NCI-H146 treated with DMSO at 0.1 percent for 48 hours (cell line): ENCODE results near the gene IL17B.
"Not testable (repeated sequence)": the region's sequence is repeated elsewhere in the genome, so short reads cannot be mapped to it uniquely, and the experiment has no call there.

Experiments
- DNase-seq: peaks from one replicate; lab custom pipeline; 2025; ENCODE audit not compliant: unreplicated experiment; lab: John Stamatoyannopoulos, UW

IL17B gene

DNA sequence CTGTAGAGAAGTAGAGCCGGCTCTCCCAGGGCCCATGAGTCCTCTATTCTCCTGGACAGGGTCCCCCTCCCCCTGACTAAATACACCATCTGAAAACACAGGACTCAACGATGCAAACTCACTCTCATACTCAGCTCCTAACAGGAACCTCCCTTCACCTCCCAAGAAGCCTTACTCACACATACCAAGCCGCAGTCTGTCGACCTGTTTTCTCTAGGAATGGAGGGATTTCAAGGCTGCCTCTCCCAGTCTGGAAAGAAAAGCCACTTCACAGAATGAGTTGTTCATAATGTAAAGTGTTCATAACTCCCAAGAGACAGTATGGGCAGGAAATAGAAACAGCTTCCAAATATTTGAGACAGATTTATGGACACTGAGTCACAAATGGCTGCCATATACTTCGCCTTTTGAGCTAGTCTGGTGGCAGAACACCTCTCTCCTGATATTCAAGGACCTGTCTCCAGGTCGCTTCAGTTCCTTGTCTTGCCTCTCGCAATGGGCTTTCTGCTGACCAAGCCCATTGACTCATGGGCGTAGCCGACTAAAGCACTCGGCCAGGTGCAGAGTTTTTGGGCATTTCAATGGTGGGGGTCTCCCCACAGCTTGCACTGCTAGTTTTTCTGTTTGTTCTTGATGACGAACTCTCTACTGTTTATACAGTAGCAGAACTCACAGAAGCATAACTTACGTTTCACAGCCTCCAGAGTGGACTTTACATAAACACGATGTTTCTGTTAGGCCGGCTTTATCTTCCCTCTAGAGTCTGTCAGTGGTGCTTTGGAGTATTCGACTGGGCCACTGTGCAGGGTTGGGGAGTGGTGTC lies 25.0 kb upstream of the IL17B start:
- DNase-seq, result no peak

- DNase-seq, result no peak
Measured at GRCh38 chr5:149402291-149402690, 23.2 kb upstream of the IL17B start.

DNA sequence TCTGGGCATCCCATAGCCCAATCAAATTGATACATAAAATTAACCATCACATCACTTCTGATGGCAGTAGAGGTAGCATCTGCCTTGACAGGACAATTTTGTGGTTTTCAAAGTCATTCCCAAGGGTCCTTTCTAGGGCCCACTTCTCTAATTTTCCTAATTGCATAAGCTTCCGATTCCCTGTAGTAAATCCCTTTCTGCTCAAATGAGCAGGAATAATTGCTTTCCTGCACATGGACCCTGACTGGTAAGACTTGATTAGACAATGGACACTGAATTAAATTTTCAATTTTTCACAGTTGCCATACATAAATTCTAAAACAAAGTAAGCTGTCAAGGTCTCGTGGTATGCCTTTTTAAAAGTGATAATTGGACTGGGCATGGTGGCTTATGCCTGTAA lies 22.0 kb upstream of the IL17B start:
- DNase-seq, result no peak

DNA sequence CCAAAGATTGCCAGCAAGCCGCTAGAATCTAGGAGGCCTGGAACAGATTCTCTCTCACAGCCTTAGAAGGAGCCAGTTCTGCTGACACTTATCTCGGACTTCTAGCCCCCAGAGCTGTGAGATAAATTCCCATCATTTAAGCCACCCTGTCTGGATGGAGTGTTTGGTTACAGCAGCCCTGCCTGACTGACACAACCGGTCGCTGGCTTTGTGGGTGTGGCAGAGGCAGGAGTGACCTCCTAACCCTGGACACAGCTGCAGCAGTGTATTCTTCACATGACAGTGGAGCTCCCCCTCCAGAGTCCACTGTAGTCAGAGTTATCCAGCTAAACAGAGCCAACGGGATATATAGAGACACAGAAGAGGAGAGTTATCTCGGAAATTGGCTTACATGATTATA lies 21.2 kb upstream of the IL17B start:
- no peak for DNase-seq

- no peak for DNase-seq
Measured at GRCh38 chr5:149399775-149400174, 20.7 kb upstream of the IL17B start.

GRCh38 chr5:149398747-149399266 lies 19.7 kb upstream of the IL17B start:
- not testable (repeated sequence) for DNase-seq

- no peak for DNase-seq
Measured at GRCh38 chr5:149397530-149397929, 18.4 kb upstream of the IL17B start.

GRCh38 chr5:149394996-149395395 lies 15.9 kb upstream of the IL17B start:
- DNase-seq, result not testable (repeated sequence)

- DNase-seq, result no peak
Measured at GRCh38 chr5:149392718-149393117, 13.6 kb upstream of the IL17B start.

DNA sequence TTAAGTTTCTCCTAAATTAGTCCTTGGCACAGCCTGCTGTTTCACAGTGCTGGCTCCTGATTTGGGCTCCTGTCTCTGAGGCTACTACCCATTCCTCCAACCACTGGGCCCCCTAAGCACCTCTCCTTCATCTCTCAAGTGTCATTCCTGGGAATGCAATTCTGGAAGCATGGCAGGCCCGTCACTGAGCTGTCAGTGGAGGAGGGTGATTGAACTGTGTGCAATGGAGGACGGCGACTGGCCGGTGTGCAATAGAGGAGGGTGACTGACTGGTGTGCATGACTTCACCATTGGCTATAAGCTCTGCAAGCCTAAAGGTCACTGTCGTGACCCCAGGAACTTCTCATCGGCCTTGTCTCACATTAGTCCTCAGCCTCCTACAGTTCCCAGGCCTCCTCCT lies 12.4 kb upstream of the IL17B start:
- DNase-seq, result no peak

DNA sequence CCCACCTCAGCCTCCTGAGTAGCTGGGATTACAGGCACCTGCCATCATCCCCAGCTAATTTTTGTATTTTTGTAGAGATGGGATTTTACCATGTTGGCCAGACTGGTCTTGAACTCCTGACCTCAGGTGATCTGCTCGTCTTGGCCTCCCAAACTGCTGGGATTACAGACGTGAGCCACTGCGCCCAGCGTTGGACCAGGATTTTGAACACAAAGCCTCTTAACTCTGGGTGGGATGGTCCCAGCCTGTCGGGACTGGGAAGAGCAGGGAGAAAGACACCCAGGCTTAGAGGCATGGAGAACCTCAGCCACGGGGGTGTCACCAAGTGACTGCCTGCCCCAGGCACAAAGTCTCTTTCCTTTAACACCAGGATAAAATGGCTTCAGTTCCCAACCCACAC lies 12.0 kb upstream of the IL17B start:
- not testable (repeated sequence) for DNase-seq

DNA sequence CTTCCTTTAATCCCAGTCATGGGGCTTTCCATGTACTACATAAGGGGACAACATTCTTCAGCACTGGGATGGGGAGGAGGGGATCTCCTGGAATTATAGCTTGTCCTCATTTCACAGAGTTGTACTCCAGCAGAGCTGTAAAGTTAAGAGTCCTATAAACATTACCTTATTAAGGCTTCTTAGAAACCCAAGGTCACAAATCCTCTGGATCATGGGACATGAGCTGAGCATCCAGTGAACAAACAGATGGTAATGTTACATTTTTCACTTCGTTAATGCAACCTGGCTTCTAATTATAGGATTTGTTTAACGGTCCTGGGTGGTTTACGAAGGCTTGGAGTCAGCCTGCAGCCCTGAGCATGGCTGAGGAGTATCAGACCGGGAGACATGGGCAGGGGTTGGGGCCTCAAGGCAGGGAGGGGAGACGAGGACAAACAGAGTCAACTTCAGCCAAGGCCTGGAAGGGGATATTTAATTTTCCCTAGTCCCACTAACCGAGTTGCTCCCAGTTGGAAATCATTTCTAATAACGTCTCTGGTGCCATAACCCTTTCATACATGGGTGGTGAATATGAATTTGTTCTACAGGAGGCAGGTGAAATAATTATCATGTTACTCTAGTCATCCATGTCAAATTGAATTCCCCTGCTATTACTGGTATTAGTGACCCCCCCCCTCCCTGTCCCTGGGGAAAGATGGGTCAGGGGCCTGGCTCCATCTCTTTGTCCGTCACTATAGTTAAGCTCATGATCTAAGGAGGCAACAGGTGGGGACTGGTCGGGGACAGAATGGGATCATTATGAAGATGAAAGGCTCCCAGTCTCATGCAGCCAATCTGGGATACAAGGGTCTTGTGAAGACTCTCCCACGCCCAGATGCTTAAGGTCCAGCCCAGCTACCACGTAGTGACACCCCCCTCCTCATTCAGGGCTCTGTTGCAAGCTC lies 10.7 kb upstream of the IL17B start:
- no peak for DNase-seq

- no peak for DNase-seq
Measured at GRCh38 chr5:149388498-149389190, 9.6 kb upstream of the IL17B start.

- DNase-seq, result no peak
Measured at GRCh38 chr5:149387982-149388381, 8.9 kb upstream of the IL17B start.

DNA sequence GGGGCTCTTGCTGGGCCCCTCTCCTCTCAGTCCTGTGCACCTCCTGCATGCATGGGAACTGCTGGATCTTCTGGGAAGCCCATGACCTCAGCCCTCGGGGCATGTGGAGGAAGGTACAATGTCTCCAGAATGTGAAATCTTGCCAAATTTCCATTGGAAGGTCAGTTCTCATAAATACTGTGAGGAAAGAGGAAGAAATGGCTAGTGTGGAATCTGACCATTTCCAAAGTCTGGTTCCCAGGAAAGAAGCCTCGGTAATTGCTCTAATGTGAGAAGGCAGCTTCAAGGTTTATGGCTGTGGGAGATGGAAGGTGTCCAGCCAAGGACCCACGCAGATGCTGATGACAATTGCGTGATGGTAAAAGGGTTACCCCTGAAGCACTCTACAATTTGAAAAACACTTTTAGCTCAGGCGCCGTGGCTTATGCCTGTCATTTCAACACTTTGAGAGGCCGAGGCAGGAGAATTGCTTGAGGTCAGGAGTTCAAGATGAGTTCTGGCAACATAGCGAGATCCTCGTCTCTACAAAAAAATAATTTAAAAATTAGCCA lies 8.1 kb upstream of the IL17B start:
- no peak for DNase-seq

GRCh38 chr5:149386166-149386565 lies 7.1 kb upstream of the IL17B start:
- DNase-seq, result no peak

GRCh38 chr5:149383399-149383798 lies 4.3 kb upstream of the IL17B start:
- DNase-seq, result no peak

DNA sequence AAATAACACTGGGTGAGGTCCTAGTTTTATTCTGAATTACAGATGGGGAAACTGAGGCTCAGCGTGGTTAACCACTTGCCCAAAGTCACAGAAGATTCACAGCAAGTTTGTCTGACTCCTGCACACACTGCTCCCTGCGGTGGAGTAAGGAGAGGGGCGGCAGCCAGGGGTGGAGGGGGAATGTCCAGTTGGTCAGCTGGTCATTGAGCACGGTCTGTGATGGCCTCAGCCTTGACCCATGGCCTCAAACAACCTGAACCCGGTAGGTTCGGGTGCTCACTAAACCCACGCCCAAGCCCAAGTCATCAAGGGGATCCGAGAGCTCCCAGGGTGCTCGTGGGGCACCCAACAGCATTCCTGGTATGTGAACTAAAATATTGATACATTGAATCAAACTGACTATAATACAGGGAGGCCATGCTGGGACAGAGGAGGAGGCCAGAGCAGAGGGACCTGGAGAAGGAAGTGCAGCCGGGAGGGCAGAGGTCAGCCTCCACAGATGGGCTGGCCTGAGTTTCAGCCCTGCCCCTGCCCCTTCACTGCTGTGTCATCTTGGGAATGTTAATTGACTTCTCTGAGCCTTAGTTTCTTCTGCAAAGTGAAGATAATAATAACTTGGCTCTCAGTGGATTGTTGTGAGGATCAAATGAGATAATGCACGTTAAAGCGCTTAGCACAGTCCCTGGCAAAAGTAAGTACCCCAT lies 3.6 kb upstream of the IL17B start:
- DNase-seq, result no peak

DNA sequence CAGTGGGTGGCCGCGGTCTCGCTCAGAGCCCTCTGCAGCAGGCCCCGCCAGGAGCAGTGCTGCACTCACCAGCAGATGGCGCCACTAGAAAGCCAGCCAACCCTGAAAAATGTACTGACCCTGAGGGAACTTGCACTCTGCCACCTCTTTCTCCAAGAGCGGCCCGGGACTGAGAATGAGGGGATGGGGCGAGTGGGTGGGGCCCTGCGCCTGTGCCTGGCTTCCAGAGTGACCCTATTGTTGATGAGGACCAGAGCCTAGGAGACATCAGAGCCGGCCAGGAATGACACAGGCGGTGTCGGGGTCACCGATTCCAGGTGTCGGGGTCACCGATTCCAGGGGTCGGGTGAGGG lies 2.9 kb upstream of the IL17B start:
- DNase-seq, result peak; percentile 7

DNA sequence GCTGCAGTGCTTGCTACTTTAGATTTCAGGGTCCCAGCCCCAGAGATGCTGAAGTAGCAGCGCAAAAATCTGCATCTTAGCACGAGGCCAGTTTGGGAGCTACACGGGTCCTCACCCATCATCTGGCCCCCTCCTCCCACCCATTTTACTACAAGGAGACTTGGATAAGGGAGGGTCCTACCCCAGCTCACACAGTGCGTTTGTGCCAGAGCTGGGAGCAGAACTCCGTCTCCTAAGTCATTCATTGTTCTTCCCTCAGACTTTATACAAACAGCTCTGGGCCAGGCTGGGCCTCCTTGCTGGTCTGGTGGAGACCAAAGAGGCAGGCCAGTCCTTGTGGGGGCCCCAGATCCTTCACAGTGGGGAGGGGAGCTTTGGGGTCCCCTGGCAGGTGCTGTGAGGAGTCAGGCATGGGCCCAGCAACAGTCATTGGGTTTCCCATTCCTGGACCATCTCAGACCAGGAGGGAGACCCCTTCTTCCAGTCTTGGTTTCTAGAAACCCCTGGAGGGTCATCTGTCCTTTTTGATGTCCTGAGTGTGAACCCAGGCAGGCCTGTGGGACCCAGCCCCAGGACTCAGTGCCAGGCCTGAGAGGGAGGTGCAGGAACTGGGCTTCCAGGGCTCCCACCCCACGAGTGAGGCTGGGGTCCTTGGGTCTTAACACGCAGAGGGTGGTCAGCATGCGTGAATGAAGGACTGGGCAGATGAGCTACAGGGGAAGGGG lies 2.3 kb upstream of the IL17B start:
- no peak for DNase-seq
